NB4 (cell line): Measurements from ENCODE around the gene MARK2.

ENCODE experiments used
- DNase-seq: peaks from one replicate; pipeline ENCODE4 v3.0.0; 2010; ENCODE audit warnings: low read depth
- H3K4me3 ChIP-seq: one replicate; pipeline ENCODE4 v1.5.1; 2011; ENCODE audit warnings: mild to moderate bottlenecking, low read depth, low read length, moderate library complexity
- MYC ChIP-seq: IDR thresholded peaks from 2 replicates; pipeline ENCODE4 v1.6.1; 2011; ENCODE audit warnings: low read depth, low read length
- POLR2A ChIP-seq: IDR thresholded peaks from 2 replicates; pipeline ENCODE4 v1.6.1; 2011; ENCODE audit warnings: mild to moderate bottlenecking; ENCODE audit not compliant: insufficient read length; ENCODE audit errors: extremely low read depth
- TF ChIP-seq, protein P1 (sequence below): IDR thresholded peaks from 2 replicates; pipeline ENCODE4 v1.6.1; 2011; ENCODE audit warnings: low read depth, low read length
- TF ChIP-seq, protein P2 (sequence below): IDR thresholded peaks from one replicate; pipeline ENCODE4 v1.5.1; 2012; ENCODE audit warnings: low read depth, low read length

MARK2 gene

DNA sequence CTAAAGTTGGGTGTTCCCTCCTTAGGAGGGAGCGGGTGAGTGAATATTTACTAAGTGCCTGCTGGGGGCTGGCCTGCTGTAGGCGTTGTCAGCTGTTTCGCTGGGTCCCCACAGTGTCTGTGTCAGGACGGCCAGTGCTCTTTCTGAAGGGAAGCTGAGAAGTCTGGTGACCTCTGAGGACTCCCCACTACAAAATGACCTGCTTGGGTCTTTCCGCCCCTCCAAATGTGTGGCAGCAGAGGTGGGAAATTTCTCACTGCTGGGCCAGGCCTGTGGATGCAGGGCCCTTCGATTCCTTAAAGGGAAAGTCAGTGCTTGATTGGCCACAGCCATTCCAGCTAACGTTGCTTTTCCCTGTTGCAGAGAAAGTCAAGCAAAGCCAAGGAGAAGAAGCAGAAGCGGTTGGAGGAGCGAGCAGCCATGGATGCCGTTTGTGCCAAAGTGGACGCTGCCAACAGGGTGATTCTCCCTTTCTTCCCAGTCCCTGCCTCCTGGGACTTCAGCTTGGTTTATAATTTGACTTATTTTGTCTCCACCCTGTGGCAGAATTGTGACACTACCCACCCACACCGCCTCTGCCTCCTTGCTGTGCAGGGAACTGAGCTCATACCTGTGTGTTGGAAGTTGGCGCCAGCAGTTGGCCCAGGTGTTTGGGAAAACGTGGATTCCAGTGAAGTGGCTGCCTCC is 106.7 kb downstream of the MARK2 start:
- TF ChIP-seq, protein P1, sequence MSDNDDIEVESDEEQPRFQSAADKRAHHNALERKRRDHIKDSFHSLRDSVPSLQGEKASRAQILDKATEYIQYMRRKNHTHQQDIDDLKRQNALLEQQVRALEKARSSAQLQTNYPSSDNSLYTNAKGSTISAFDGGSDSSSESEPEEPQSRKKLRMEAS = no peak
- no peak for TF ChIP-seq POLR2A
- no peak for TF ChIP-seq MYC
- TF ChIP-seq, protein P2, sequence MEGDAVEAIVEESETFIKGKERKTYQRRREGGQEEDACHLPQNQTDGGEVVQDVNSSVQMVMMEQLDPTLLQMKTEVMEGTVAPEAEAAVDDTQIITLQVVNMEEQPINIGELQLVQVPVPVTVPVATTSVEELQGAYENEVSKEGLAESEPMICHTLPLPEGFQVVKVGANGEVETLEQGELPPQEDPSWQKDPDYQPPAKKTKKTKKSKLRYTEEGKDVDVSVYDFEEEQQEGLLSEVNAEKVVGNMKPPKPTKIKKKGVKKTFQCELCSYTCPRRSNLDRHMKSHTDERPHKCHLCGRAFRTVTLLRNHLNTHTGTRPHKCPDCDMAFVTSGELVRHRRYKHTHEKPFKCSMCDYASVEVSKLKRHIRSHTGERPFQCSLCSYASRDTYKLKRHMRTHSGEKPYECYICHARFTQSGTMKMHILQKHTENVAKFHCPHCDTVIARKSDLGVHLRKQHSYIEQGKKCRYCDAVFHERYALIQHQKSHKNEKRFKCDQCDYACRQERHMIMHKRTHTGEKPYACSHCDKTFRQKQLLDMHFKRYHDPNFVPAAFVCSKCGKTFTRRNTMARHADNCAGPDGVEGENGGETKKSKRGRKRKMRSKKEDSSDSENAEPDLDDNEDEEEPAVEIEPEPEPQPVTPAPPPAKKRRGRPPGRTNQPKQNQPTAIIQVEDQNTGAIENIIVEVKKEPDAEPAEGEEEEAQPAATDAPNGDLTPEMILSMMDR = peak; percentile 67
- peak; percentile 76 for DNase-seq
- H3K4me3 ChIP-seq = no peak overlapping the region

DNA sequence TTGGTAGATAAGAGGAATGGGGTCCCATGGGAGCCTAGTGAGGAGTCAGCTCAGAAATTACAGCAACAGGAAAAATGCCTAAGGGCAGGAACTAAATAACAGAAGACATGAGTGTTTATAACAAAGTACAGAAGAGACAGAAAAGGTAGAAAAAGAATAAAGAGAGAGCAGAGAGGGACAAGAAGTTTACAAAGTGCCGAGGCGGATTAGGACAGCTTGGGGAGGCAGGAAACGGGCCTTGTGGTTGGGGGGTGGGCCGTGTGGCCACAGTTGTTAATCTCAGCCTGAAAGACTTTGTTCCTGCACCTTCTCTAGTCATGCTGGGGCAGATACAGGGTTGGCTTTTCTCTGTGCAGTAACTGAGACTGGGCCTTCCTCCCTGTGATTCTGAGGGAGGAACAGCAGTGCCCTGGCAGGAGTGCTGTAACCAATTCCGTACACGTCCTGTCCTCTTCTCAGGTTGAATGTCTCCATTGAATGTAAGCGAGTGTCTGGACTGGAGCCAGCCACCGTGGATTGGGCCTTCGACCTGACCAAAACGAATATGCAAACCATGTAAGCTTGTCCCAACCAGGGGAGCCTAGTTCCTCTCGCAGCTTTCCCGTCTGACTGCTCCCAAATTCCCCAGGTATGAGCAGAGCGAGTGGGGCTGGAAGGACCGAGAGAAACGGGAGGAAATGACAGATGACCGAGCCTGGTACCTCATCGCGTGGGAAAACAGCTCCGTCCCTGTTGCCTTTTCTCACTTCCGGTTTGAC is 113.0 kb downstream of the MARK2 start:
- H3K4me3 ChIP-seq = no peak overlapping the region
- peak; percentile 92 for DNase-seq
- TF ChIP-seq, protein P1 = peak; percentile 65
- TF ChIP-seq MYC = peak; percentile 83
- no peak for TF ChIP-seq POLR2A
- TF ChIP-seq, protein P2 = no peak

DNA sequence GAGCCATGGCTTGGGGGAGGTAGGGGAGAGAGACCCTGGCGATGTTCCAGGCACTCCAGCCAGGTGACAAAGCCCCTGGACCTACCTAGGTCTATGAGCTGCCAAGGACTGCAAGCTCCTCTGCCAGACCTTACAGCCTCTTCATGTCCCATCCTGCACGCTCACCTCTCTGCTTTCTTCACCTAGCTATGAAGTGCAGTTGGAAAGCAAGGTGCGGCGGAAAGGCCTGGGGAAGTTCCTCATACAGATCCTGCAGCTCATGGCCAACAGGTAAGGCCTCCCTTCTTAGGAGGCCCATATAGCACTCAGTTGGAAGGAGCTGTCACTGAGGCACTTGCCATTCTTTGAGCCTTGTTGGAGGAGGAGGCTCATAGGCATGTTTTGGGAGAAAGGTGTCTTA is 113.7 kb downstream of the MARK2 start:
- no peak overlapping the region for H3K4me3 ChIP-seq
- TF ChIP-seq MYC (no peak), POLR2A (no peak)
- TF ChIP-seq, protein P1 = no peak
- TF ChIP-seq, protein P2 = no peak
- DNase-seq = no peak

DNA sequence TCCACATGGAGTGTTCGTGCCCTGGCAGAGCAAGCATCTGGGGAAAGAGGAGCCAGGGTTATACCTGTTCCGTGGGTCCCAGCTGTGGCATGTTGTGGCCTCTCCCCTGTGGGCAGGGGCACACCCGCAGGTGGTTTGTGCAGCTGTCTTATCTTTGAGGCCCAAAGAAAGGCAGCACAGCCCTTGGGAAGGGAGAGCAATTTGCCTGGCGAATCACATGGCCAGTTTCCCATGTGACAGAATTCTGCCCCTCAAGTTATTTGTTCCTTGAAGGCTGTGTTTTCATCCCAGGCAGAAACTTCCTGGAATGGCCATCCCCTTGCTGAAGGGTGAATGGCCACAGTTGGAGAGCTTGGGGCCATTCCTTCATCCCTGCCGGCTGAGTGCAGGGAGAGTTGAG is 119.1 kb downstream of the MARK2 start:
- TF ChIP-seq POLR2A = no peak
- TF ChIP-seq, protein P1 = no peak
- TF ChIP-seq MYC = no peak
- TF ChIP-seq, protein P2 = no peak
- DNase-seq = no peak
- H3K4me3 ChIP-seq = no peak overlapping the region
